CD8-positive, alpha-beta memory T cell (primary cell): Measurements from ENCODE around the gene BICDL1. TPM values are rescaled to one million over a fixed set of nuclear protein-coding genes. Genes with fewer than 3 reads are reported as not detected.

Experiments
- CTCF ChIA-PET: fragments of 350-600 bp; sonication (Branson Sonifier 250); formaldehyde crosslinking; loops from one replicate; lab custom pipeline; 2021; ENCODE audit warnings: antibody characterized with exemption; lab: Charles Lee
- POLR2A ChIA-PET: fragments of 350-600 bp; sonication (Branson Sonifier 250); formaldehyde crosslinking; loops from one replicate; lab custom pipeline; 2021; ENCODE audit warnings: antibody characterized with exemption; lab: Charles Lee
- DNase-seq, 5 donors: peaks; one replicate each; pipeline versions ENCODE4 v3.0.0 to v3.0.0-alpha.2; 2020 to 2022; ENCODE audit warnings: mixed read lengths in 1 of 5
- H3K27ac ChIP-seq: one replicate; pipeline ENCODE4 v1.7.0; 2013; ENCODE audit warnings: low read depth, mild to moderate bottlenecking, low read length, moderate library complexity
- H3K27me3 ChIP-seq: 2 replicates; pipeline ENCODE4 v1.7.0; 2013; ENCODE audit warnings: low read length, mild to moderate bottlenecking; ENCODE audit not compliant: insufficient read depth, poor library complexity, severe bottlenecking
- H3K36me3 ChIP-seq: 2 replicates; pipeline ENCODE4 v1.7.0; 2013; ENCODE audit warnings: mild to moderate bottlenecking, low read length, moderate library complexity; ENCODE audit not compliant: insufficient read depth
- H3K4me1 ChIP-seq: 2 replicates; pipeline ENCODE4 v1.7.0; 2013; ENCODE audit warnings: mild to moderate bottlenecking, low read length, moderate library complexity; ENCODE audit not compliant: insufficient read depth
- H3K4me3 ChIP-seq: 2 replicates; pipeline ENCODE4 v1.7.0; 2013; ENCODE audit warnings: mild to moderate bottlenecking, low read length
- H3K9me3 ChIP-seq: 2 replicates; pipeline ENCODE4 v1.7.0; 2013; ENCODE audit warnings: mild to moderate bottlenecking, low read length
- H3K27ac Mint-ChIP-seq, 8 donors: one replicate each; pipeline ENCODE4 v1.8.0; 2020 to 2021; ENCODE audit warnings: mixed read lengths in 8 of 8, mild to moderate bottlenecking in 6 of 8, inconsistent platforms in 3 of 8, moderate library complexity in 3 of 8
- H3K27me3 Mint-ChIP-seq, 2 donors: one replicate each; pipeline ENCODE4 v1.8.0; 2020 to 2021; ENCODE audit warnings: mixed read lengths in 2 of 2, mild to moderate bottlenecking in 1 of 2, moderate library complexity in 1 of 2
- H3K36me3 Mint-ChIP-seq, 3 donors: one replicate each; pipeline ENCODE4 v1.8.0; 2020 to 2021; ENCODE audit warnings: mixed read lengths in 3 of 3, inconsistent platforms in 1 of 3, mild to moderate bottlenecking in 1 of 3
- H3K4me1 Mint-ChIP-seq, 3 donors: one replicate each; pipeline ENCODE4 v1.8.0; 2020 to 2021; ENCODE audit warnings: mixed read lengths in 3 of 3, inconsistent platforms in 1 of 3, mild to moderate bottlenecking in 1 of 3
- H3K4me3 Mint-ChIP-seq, 7 donors: one replicate each; pipeline ENCODE4 v1.8.0; 2020 to 2021; ENCODE audit warnings: mixed read lengths in 7 of 7, mild to moderate bottlenecking in 6 of 7, moderate library complexity in 4 of 7, inconsistent platforms in 2 of 7
- H3K9me3 Mint-ChIP-seq, 5 donors: one replicate each; pipeline ENCODE4 v1.8.0; 2020 to 2022; ENCODE audit warnings: mixed read lengths in 5 of 5, mild to moderate bottlenecking in 3 of 5, moderate library complexity in 2 of 5, inconsistent platforms in 1 of 5
- polyA plus RNA-seq: library from polyadenylated mRNA; unstranded; fragments of 300-500 nt; fragmentation: Illumina TruSeq; gene quantifications from one replicate; pipeline ENCODE4 v1.2.3, GENCODE V29; 2021
- total RNA-seq, 2 experiments: library from RNA; stranded (reverse); gene quantifications; one replicate each; pipeline ENCODE4 v1.2.3, GENCODE V29; 2021

Gene BICDL1
- total and polyA plus RNA-seq, 3 experiments from 2014 or later: 7.4 to 109 (median 106) TPM

- peak overlapping the region in 1 of 7 donors; percentile 82 for H3K4me3 Mint-ChIP-seq
Observed at GRCh38 chr12:120085920-120086645, 97.0 kb downstream of the BICDL1 start.

GRCh38 chr12:120086801-120087621, 98.0 kb downstream of the BICDL1 start:
- CTCF ChIA-PET: interaction anchor here (0.7 to 2.5 kb wide), 28 partner anchors 9 to 178 kb away, joined by 3 to 30 read pairs (median 4); partner anchors contain the start of genes BICDL1 and RAB35
- H3K27me3 ChIP-seq: no peaks in the 10 kb centered on the region
- H3K4me1 Mint-ChIP-seq: peaks cover 15 to 32% (median 29%) of the 10 kb centered on the region in 3 donors
- H3K36me3 ChIP-seq: peaks cover 14% of the 10 kb centered on the region
- no peaks in the 10 kb centered on the region for H3K9me3 Mint-ChIP-seq
- DNase-seq: peak; percentile 99 to 100 (median 100)
- H3K27ac ChIP-seq: peak overlapping the region; percentile 29
- peak overlapping the region; percentile 86 to 96 (median 94) for H3K27ac Mint-ChIP-seq
- peaks cover 7 to 68% (median 9%) of the 10 kb centered on the region in 3 donors for H3K36me3 Mint-ChIP-seq
- POLR2A ChIA-PET: interaction anchor here (0.9 to 1.6 kb wide), 9 partner anchors 24 to 205 kb away, joined by 3 to 36 read pairs (median 5); partner anchors contain the start of genes BICDL1, RAB35, RNU4-2 and RPLP0
- peaks cover 14% of the 10 kb centered on the region for H3K4me1 ChIP-seq
- H3K4me3 Mint-ChIP-seq: peak overlapping the region; percentile 65 to 91 (median 81)
- H3K4me3 ChIP-seq: peak overlapping the region; percentile 37
- H3K9me3 ChIP-seq: no peaks in the 10 kb centered on the region
- peaks cover 0 to 2% of the 10 kb centered on the region in 2 donors for H3K27me3 Mint-ChIP-seq

More at GRCh38 chr12:120085920-120086645, 97.0 kb downstream of the BICDL1 start:
- Histone ChIP-seq H3K9me3 (no peaks in the 10 kb centered on the region), H3K4me3 (no peak overlapping the region), H3K27me3 (no peaks in the 10 kb centered on the region), H3K4me1 (peaks cover 14% of the 10 kb centered on the region), H3K36me3 (peaks cover 13% of the 10 kb centered on the region), H3K27ac (no peak overlapping the region)
- peak in 1 of 5 donors; percentile 29 for DNase-seq
- Mint-ChIP-seq H3K27me3 (peaks cover 0 to 2% of the 10 kb centered on the region in 2 donors), H3K27ac (peak overlapping the region; percentile 86 to 96 (median 92)), H3K9me3 (no peaks in the 10 kb centered on the region), H3K36me3 (peaks cover 8 to 67% (median 11%) of the 10 kb centered on the region in 3 donors), H3K4me1 (peaks cover 15 to 28% (median 26%) of the 10 kb centered on the region in 3 donors)
- ChIA-PET POLR2A (interaction anchor here (1.0 to 1.6 kb wide), 7 partner anchors 25 to 206 kb away, joined by 3 to 36 read pairs (median 5); partner anchors contain the start of genes BICDL1, RNU4-2 and RPLP0), CTCF (interaction anchor here (1.1 to 2.5 kb wide), 12 partner anchors 8 to 151 kb away, joined by 3 to 30 read pairs (median 4); partner anchors contain the start of genes BICDL1 and RAB35)

GRCh38 chr12:120089105-120089504, 100.1 kb downstream of the BICDL1 start:
- peaks cover 7 to 65% (median 9%) of the 10 kb centered on the region in 3 donors for H3K36me3 Mint-ChIP-seq
- no peaks in the 10 kb centered on the region for H3K9me3 Mint-ChIP-seq
- H3K27me3 ChIP-seq: no peaks in the 10 kb centered on the region
- H3K4me3 ChIP-seq: no peak overlapping the region
- ChIA-PET CTCF (interaction anchor here (0.7 kb wide), 1 partner anchor 150 kb away, joined by 3 read pairs; no protein-coding TSS in a partner anchor), POLR2A (no interaction called here)
- no peaks in the 10 kb centered on the region for H3K9me3 ChIP-seq
- H3K27ac ChIP-seq: no peak overlapping the region
- peaks cover 0 to 2% of the 10 kb centered on the region in 2 donors for H3K27me3 Mint-ChIP-seq
- no peak for DNase-seq
- peaks cover 14% of the 10 kb centered on the region for H3K36me3 ChIP-seq
- peaks cover 14% of the 10 kb centered on the region for H3K4me1 ChIP-seq
- H3K4me3 Mint-ChIP-seq: peak overlapping the region in 2 of 7 donors; percentile 7 to 40
- peak overlapping the region in 6 of 8 donors; percentile 80 to 96 (median 88) for H3K27ac Mint-ChIP-seq
- H3K4me1 Mint-ChIP-seq: peaks cover 16 to 38% (median 29%) of the 10 kb centered on the region in 3 donors

- Histone ChIP-seq H3K9me3 (no peaks in the 10 kb centered on the region), H3K27ac (no peak overlapping the region), H3K4me1 (peaks cover 14% of the 10 kb centered on the region), H3K27me3 (no peaks in the 10 kb centered on the region), H3K4me3 (no peak overlapping the region), H3K36me3 (peaks cover 14% of the 10 kb centered on the region)
- DNase-seq: no peak
- Mint-ChIP-seq H3K27me3 (peaks cover 0 to 2% of the 10 kb centered on the region in 2 donors), H3K4me3 (no peak overlapping the region), H3K27ac (peak overlapping the region in 1 of 8 donors; percentile 87), H3K36me3 (peaks cover 2 to 64% (median 8%) of the 10 kb centered on the region in 3 donors), H3K9me3 (no peaks in the 10 kb centered on the region), H3K4me1 (peaks cover 16 to 42% (median 29%) of the 10 kb centered on the region in 3 donors)
- CTCF ChIA-PET: no interaction called here
- POLR2A ChIA-PET: no interaction called here
Observed at GRCh38 chr12:120089796-120090195, 100.8 kb downstream of the BICDL1 start.

GRCh38 chr12:120090206-120090605, 101.2 kb downstream of the BICDL1 start:
- H3K4me3 ChIP-seq: no peak overlapping the region
- H3K4me1 ChIP-seq: peaks cover 14% of the 10 kb centered on the region
- H3K9me3 ChIP-seq: no peaks in the 10 kb centered on the region
- no peak for DNase-seq
- H3K9me3 Mint-ChIP-seq: no peaks in the 10 kb centered on the region
- no peaks in the 10 kb centered on the region for H3K27me3 ChIP-seq
- H3K4me1 Mint-ChIP-seq: peaks cover 16 to 42% (median 29%) of the 10 kb centered on the region in 3 donors
- H3K4me3 Mint-ChIP-seq: no peak overlapping the region
- H3K36me3 Mint-ChIP-seq: peaks cover 0 to 64% (median 8%) of the 10 kb centered on the region in 3 donors
- ChIA-PET CTCF (no interaction called here), POLR2A (no interaction called here)
- H3K27ac Mint-ChIP-seq: peak overlapping the region in 2 of 8 donors; percentile 66 to 80
- peaks cover 0 to 2% of the 10 kb centered on the region in 2 donors for H3K27me3 Mint-ChIP-seq
- H3K27ac ChIP-seq: no peak overlapping the region
- peaks cover 14% of the 10 kb centered on the region for H3K36me3 ChIP-seq

GRCh38 chr12:120090626-120091295, 101.7 kb downstream of the BICDL1 start:
- Mint-ChIP-seq H3K4me3 (no peak overlapping the region), H3K27me3 (peaks cover 0 to 2% of the 10 kb centered on the region in 2 donors), H3K9me3 (no peaks in the 10 kb centered on the region), H3K4me1 (peaks cover 14 to 40% (median 27%) of the 10 kb centered on the region in 3 donors), H3K36me3 (peaks cover 0 to 63% (median 8%) of the 10 kb centered on the region in 3 donors), H3K27ac (peak overlapping the region in 6 of 8 donors; percentile 45 to 96 (median 80))
- ChIA-PET POLR2A (no interaction called here), CTCF (interaction anchor here (0.8 kb wide), 1 partner anchor 26 kb away, joined by 3 read pairs; no protein-coding TSS in a partner anchor)
- peaks cover 14% of the 10 kb centered on the region for H3K36me3 ChIP-seq
- no peaks in the 10 kb centered on the region for H3K9me3 ChIP-seq
- H3K27ac ChIP-seq: no peak overlapping the region
- no peak overlapping the region for H3K4me3 ChIP-seq
- H3K4me1 ChIP-seq: peaks cover 14% of the 10 kb centered on the region
- no peak for DNase-seq
- no peaks in the 10 kb centered on the region for H3K27me3 ChIP-seq
